ENCODE measurements around the gene GPX6. TPM values are rescaled to one million over a fixed set of nuclear protein-coding genes. Genes with fewer than 3 reads are reported as not detected.
"Not testable (repeated sequence)": the region's sequence is repeated elsewhere in the genome, so short reads cannot be mapped to it uniquely, and the experiment has no call there.

GPX6 gene
- polyA plus RNA-seq, 2 donors = not detected

DNA sequence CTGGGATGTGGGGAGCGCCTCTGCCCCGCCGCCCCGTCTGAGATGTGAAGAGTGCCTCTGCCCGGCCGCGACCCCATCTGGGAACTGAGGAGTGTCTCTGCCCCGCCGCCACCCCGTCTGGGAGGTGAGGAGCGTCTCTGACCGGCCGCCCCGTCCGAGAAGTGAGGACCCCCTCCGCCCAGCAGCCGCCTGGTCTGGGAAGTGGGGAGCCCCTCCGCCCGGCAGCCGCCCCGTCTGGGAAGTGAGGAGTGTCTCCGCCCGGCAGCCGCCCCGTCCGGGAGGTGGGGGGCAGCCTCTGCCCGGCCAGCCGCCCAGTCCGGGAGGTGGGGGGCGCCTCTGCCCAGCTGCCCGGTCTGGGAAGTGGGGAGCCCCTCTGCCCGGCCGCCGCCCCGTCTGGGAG is 13.5 kb downstream of the GPX6 start:
- not testable (repeated sequence) for H3K27ac ChIP-seq (ENCODE audit: low read depth in 2 of 2, low read length in 1 of 2); H3K4me3 ChIP-seq (ENCODE audit: low read depth in 1 of 2, low read length in 2 of 2); H3K9me3 ChIP-seq (ENCODE audit: control insufficient read depth in 2 of 2, insufficient read depth in 1 of 2, low read depth in 1 of 2, low read length in 1 of 2); H3K27me3 ChIP-seq (ENCODE audit: control insufficient read depth in 1 of 2, insufficient read depth in 2 of 2, low read length in 2 of 2); H3K4me1 ChIP-seq (ENCODE audit: control insufficient read depth in 2 of 2, insufficient read depth in 2 of 2, low read length in 1 of 2); H3K36me3 ChIP-seq (ENCODE audit: control insufficient read depth in 2 of 2, insufficient read depth in 2 of 2, low read length in 1 of 2)
- WGBS, 2 donors = 93 to 95% methylated on average over 13 to 35 of the region's 35 CpGs

DNA sequence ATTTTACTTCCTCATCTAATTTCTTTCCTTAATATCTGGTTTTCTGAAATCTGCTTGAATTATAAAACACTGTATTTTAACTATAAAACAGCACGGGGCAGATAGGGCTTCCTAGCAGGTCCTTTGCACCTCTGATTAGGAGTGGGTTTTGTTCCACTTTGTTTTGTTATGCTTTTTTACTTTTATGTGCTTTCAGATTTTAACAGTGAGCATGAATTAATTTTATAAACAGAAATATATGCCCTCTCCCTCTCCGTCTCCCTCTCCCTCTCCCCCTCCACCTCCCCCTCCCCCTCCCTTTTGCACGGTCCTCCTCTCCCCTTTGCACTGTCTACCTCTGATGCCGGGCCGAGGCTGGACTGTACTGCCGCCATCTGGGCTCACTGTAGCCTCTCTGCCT is 14.3 kb downstream of the GPX6 start:
- Histone ChIP-seq H3K9me3 (ENCODE audit: control insufficient read depth in 2 of 2, insufficient read depth in 1 of 2, low read depth in 1 of 2, low read length in 1 of 2) (no peaks in the 10 kb centered on the region), H3K27me3 (ENCODE audit: control insufficient read depth in 1 of 2, insufficient read depth in 2 of 2, low read length in 2 of 2) (no peaks in the 10 kb centered on the region), H3K27ac (ENCODE audit: low read depth in 2 of 2, low read length in 1 of 2) (no peak overlapping the region), H3K4me3 (ENCODE audit: low read depth in 1 of 2, low read length in 2 of 2) (no peak overlapping the region), H3K36me3 (ENCODE audit: control insufficient read depth in 2 of 2, insufficient read depth in 2 of 2, low read length in 1 of 2) (no peaks in the 10 kb centered on the region), H3K4me1 (ENCODE audit: control insufficient read depth in 2 of 2, insufficient read depth in 2 of 2, low read length in 1 of 2) (no peaks in the 10 kb centered on the region)
- 86 to 91% methylated on average over 6 of the region's 6 CpGs for WGBS, 2 donors

DNA sequence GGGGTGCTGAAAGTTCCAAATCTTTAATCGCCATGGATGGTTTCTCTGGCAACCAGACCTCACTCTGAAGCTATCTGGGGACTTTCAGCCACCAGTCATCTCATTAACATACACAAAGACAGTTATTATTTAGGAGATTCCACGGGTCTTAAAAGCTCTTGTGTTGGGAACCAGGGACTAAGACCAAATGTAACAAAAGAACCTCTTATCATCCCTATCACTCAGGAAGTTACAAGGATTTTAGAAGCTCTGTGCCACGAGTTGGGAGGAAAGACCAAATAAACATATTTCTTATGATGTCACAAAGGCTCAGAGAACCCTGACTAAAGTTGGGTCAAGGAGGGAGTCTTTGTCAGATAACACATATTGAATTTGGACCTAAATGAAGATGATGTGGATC is 17.7 kb downstream of the GPX6 start:
- 39 to 44% methylated on average over 3 of the region's 3 CpGs for WGBS, 2 donors
- Histone ChIP-seq H3K27me3 (ENCODE audit: control insufficient read depth in 1 of 2, insufficient read depth in 2 of 2, low read length in 2 of 2) (no peaks in the 10 kb centered on the region), H3K4me1 (ENCODE audit: control insufficient read depth in 2 of 2, insufficient read depth in 2 of 2, low read length in 1 of 2) (no peaks in the 10 kb centered on the region), H3K36me3 (ENCODE audit: control insufficient read depth in 2 of 2, insufficient read depth in 2 of 2, low read length in 1 of 2) (no peaks in the 10 kb centered on the region), H3K9me3 (ENCODE audit: control insufficient read depth in 2 of 2, insufficient read depth in 1 of 2, low read depth in 1 of 2, low read length in 1 of 2) (no peaks in the 10 kb centered on the region), H3K27ac (ENCODE audit: low read depth in 2 of 2, low read length in 1 of 2) (no peak overlapping the region), H3K4me3 (ENCODE audit: low read depth in 1 of 2, low read length in 2 of 2) (no peak overlapping the region)

DNA sequence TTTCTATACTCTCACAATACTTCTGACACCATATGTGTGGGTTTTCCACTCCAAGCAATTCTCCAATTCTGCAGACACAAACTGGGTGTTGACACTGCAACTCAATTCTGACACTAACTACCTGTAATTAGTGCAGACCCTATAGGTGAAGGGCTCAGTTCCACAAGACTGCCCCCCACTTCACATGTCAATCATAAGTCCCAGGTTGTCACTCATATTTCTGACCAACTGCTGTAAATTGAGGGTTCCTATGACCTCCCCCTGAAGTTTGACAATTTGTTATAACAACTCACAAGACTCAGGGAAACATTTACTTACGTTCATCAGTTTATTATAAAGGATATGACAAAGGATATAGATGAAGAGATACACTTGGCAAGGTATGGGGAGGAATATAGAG is 18.3 kb downstream of the GPX6 start:
- H3K4me1 ChIP-seq (ENCODE audit: control insufficient read depth in 2 of 2, insufficient read depth in 2 of 2, low read length in 1 of 2) = no peaks in the 10 kb centered on the region

DNA sequence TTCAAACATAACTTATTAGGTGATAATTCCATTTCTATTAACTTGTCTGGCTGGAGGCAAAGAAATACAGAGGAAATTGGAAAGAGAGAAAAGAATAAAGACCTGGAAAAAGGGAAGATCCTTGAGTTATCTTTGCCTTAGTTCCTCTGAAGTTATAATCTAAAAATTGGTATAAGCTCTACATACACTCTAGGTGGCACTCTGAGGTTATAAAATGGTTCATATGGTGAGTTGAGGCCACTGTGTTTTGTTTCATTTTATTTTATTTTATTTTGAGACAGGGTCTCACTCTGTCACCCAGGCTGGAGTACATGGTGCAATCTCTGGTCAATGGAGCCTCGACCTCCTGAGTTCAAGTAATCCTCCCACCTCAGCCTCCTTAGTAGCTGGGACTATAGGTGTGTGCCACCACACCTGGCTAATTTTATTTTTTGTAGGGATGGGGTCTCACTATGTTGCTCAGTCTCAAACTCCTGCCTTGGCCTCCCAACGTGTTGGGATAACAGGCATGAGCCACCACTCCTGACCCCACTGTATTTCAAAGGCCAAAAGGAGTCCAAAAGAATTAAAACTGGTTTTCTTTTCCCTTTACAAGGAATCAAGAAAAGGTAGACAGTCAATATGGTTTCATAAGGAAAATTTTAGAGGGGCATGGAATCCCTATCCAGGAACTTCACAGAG is 19.4 kb downstream of the GPX6 start:
- Histone ChIP-seq H3K4me3 (ENCODE audit: low read depth in 1 of 2, low read length in 2 of 2) (no peak overlapping the region), H3K27ac (ENCODE audit: low read depth in 2 of 2, low read length in 1 of 2) (no peak overlapping the region), H3K4me1 (ENCODE audit: control insufficient read depth in 2 of 2, insufficient read depth in 2 of 2, low read length in 1 of 2) (no peaks in the 10 kb centered on the region), H3K27me3 (ENCODE audit: control insufficient read depth in 1 of 2, insufficient read depth in 2 of 2, low read length in 2 of 2) (no peaks in the 10 kb centered on the region), H3K36me3 (ENCODE audit: control insufficient read depth in 2 of 2, insufficient read depth in 2 of 2, low read length in 1 of 2) (no peaks in the 10 kb centered on the region), H3K9me3 (ENCODE audit: control insufficient read depth in 2 of 2, insufficient read depth in 1 of 2, low read depth in 1 of 2, low read length in 1 of 2) (no peaks in the 10 kb centered on the region)
- 37 to 43% methylated on average over 2 of the region's 2 CpGs for WGBS, 2 donors

More for the DNA sequence above, 18.3 kb downstream of the GPX6 start:
- Histone ChIP-seq H3K9me3 (ENCODE audit: control insufficient read depth in 2 of 2, insufficient read depth in 1 of 2, low read depth in 1 of 2, low read length in 1 of 2) (no peaks in the 10 kb centered on the region), H3K27ac (ENCODE audit: low read depth in 2 of 2, low read length in 1 of 2) (no peak overlapping the region), H3K4me3 (ENCODE audit: low read depth in 1 of 2, low read length in 2 of 2) (no peak overlapping the region), H3K36me3 (ENCODE audit: control insufficient read depth in 2 of 2, insufficient read depth in 2 of 2, low read length in 1 of 2) (no peaks in the 10 kb centered on the region), H3K27me3 (ENCODE audit: control insufficient read depth in 1 of 2, insufficient read depth in 2 of 2, low read length in 2 of 2) (no peaks in the 10 kb centered on the region)
- WGBS, 2 donors = 53 to 60% methylated on average over 1 of the region's 1 CpG

DNA sequence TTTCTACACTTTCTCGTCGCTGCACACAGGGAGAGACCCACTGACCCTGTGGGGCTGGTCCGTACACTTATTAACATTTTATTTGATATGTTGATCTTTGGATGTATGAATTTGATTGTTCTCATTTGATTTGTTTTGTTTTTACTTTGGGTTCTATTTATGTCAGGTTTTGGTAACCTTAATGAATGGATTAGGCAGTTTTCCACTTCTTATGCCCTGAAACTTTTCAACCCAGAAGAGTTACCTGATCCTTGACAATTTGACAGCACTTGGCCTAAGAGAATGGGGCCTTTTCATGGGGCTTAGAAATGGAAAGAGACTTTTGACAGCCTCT is 23.6 kb downstream of the GPX6 start:
- Histone ChIP-seq H3K4me3 (ENCODE audit: low read depth in 1 of 2, low read length in 2 of 2) (no peak overlapping the region), H3K27me3 (ENCODE audit: control insufficient read depth in 1 of 2, insufficient read depth in 2 of 2, low read length in 2 of 2) (peaks cover 0 to 5% of the 10 kb centered on the region in 2 donors), H3K36me3 (ENCODE audit: control insufficient read depth in 2 of 2, insufficient read depth in 2 of 2, low read length in 1 of 2) (no peaks in the 10 kb centered on the region), H3K9me3 (ENCODE audit: control insufficient read depth in 2 of 2, insufficient read depth in 1 of 2, low read depth in 1 of 2, low read length in 1 of 2) (peaks cover 0 to 2% of the 10 kb centered on the region in 2 donors), H3K4me1 (ENCODE audit: control insufficient read depth in 2 of 2, insufficient read depth in 2 of 2, low read length in 1 of 2) (peaks cover 0 to 3% of the 10 kb centered on the region in 2 donors), H3K27ac (ENCODE audit: low read depth in 2 of 2, low read length in 1 of 2) (no peak overlapping the region)
- WGBS, 2 donors = 55 to 64% methylated on average over 3 of the region's 3 CpGs

DNA sequence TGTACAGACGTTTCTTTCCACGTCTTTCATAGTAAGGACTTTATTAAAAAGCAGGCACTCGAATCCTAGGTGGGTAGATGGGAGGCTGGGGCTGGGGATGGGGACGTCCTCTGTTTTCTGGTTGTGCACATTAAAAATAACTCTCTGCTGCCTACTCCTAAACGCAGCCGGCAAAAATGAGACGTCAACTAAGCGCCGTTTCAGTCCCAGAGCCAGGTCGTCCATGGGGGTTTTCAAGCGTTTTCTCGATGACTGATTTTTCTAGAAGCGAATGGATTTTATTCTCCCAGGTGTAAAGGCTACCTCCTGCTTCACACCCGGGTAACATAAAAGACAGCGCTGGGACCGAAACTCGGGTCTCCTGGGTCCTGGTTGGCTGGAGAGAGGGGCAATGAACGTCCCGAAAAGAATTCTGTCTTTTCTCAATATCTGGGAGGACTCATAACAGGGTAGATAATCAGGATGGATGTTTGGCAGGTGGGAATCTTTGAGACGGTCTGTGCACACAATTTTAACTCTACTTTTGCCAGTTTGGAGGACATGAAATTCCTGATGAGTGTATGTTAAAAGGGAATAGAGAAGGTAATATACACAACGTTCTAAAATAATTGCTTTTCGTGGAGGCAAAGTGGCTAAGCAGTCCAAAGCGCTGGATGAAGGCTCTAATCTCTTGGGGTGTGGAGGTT is 25.2 kb downstream of the GPX6 start:
- Histone ChIP-seq H3K4me1 (ENCODE audit: control insufficient read depth in 2 of 2, insufficient read depth in 2 of 2, low read length in 1 of 2) (peaks cover 0 to 3% of the 10 kb centered on the region in 2 donors), H3K36me3 (ENCODE audit: control insufficient read depth in 2 of 2, insufficient read depth in 2 of 2, low read length in 1 of 2) (no peaks in the 10 kb centered on the region), H3K27ac (ENCODE audit: low read depth in 2 of 2, low read length in 1 of 2) (no peak overlapping the region), H3K9me3 (ENCODE audit: control insufficient read depth in 2 of 2, insufficient read depth in 1 of 2, low read depth in 1 of 2, low read length in 1 of 2) (peaks cover 0 to 2% of the 10 kb centered on the region in 2 donors), H3K4me3 (ENCODE audit: low read depth in 1 of 2, low read length in 2 of 2) (peak overlapping the region in 1 of 2 donors; percentile 39), H3K27me3 (ENCODE audit: control insufficient read depth in 1 of 2, insufficient read depth in 2 of 2, low read length in 2 of 2) (peaks cover 0 to 5% of the 10 kb centered on the region in 2 donors)
- 15 to 17% methylated on average over 23 of the region's 23 CpGs for WGBS, 2 donors

DNA sequence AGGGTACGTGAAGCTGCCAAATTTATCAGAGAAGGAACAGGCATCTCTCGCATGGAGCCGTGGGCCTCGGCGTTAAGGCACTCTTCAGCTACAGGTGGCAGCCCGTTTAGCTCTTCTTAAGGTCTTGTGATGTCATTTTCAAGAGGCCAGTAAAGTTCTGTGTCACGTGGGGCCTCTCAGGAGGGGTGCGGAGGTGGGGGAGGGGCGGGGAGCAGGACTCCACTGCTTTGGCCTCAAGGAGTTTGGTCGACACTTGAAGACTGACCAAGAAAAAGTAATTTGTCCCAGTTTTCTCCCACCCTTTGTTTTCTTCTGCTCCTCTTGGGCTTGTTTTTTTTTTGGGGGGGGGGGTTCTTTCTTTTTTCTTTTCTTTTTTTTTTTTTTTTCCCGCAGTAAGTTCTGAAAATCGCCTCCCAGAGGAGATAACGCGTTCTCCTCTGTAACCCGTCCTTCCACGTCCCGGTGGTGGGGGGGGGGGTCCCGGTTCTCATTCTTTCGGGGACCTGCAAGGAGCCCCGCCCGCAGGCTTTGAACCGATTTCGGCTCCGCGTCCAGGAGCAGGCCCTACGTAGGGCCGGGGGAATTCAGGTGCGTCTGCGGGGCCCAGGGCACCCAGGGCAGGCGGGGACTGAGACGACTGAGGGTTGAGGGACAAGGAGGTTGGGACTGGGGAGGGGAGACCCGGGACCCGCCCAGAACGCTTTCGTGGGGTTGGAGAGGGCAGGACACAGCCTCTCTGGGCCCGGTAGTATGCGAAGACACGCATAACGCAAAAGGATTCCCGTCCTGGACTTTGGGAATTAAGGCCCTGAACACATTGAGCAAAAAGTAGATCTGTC is 26.0 kb downstream of the GPX6 start:
- H3K27me3 ChIP-seq (ENCODE audit: control insufficient read depth in 1 of 2, insufficient read depth in 2 of 2, low read length in 2 of 2) = peaks cover 0 to 5% of the 10 kb centered on the region in 2 donors
- no peak overlapping the region for H3K27ac ChIP-seq (ENCODE audit: low read depth in 2 of 2, low read length in 1 of 2)
- WGBS, 2 donors = 5 to 8% methylated on average over 40 of the region's 40 CpGs
- peaks cover 0 to 3% of the 10 kb centered on the region in 2 donors for H3K4me1 ChIP-seq (ENCODE audit: control insufficient read depth in 2 of 2, insufficient read depth in 2 of 2, low read length in 1 of 2)
- peak overlapping the region; percentile 29 to 39 for H3K4me3 ChIP-seq (ENCODE audit: low read depth in 1 of 2, low read length in 2 of 2)
- H3K9me3 ChIP-seq (ENCODE audit: control insufficient read depth in 2 of 2, insufficient read depth in 1 of 2, low read depth in 1 of 2, low read length in 1 of 2) = peaks cover 0 to 2% of the 10 kb centered on the region in 2 donors
- no peaks in the 10 kb centered on the region for H3K36me3 ChIP-seq (ENCODE audit: control insufficient read depth in 2 of 2, insufficient read depth in 2 of 2, low read length in 1 of 2)

DNA sequence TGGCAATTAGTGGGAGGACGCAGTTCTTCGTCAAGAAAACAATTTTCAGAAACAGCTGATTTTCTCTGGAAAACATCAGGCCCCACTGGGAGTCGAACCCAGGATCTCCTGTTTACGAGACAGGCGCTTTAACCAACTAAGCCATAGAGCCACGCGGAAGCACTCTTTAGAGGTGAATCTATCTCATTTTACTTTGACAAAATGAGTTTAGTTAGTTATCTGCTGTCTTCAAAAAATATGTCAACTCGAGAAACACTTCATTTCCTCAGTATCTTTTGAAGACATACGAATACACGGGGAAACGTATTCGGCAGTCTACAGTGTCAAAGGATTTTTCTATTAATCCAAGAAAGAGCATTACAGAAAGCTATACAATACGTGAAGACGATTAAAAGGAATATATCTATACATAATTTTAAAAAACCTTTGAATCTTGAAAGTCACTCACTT is 26.7 kb downstream of the GPX6 start:
- no peak overlapping the region for H3K27ac ChIP-seq (ENCODE audit: low read depth in 2 of 2, low read length in 1 of 2)
- H3K36me3 ChIP-seq (ENCODE audit: control insufficient read depth in 2 of 2, insufficient read depth in 2 of 2, low read length in 1 of 2) = no peaks in the 10 kb centered on the region
- peaks cover 0 to 3% of the 10 kb centered on the region in 2 donors for H3K4me1 ChIP-seq (ENCODE audit: control insufficient read depth in 2 of 2, insufficient read depth in 2 of 2, low read length in 1 of 2)
- WGBS, 2 donors = 30 to 38% methylated on average over 14 of the region's 14 CpGs
- no peak overlapping the region for H3K4me3 ChIP-seq (ENCODE audit: low read depth in 1 of 2, low read length in 2 of 2)
- peaks cover 0 to 5% of the 10 kb centered on the region in 2 donors for H3K27me3 ChIP-seq (ENCODE audit: control insufficient read depth in 1 of 2, insufficient read depth in 2 of 2, low read length in 2 of 2)
- peaks cover 0 to 2% of the 10 kb centered on the region in 2 donors for H3K9me3 ChIP-seq (ENCODE audit: control insufficient read depth in 2 of 2, insufficient read depth in 1 of 2, low read depth in 1 of 2, low read length in 1 of 2)

All from esophagus (tissue), 2 donors.